ENCODE data around the gene OR4X1. TPM values are rescaled to one million over a fixed set of nuclear protein-coding genes. Genes with fewer than 3 reads are reported as not detected.
"Not testable (repeated sequence)": the region's sequence is repeated elsewhere in the genome, so short reads cannot be mapped to it uniquely, and the experiment has no call there.

Gene OR4X1
- polyA plus RNA-seq, 1 of the 3 experiments (the other 2 are of a cell fraction): not detected

DNA sequence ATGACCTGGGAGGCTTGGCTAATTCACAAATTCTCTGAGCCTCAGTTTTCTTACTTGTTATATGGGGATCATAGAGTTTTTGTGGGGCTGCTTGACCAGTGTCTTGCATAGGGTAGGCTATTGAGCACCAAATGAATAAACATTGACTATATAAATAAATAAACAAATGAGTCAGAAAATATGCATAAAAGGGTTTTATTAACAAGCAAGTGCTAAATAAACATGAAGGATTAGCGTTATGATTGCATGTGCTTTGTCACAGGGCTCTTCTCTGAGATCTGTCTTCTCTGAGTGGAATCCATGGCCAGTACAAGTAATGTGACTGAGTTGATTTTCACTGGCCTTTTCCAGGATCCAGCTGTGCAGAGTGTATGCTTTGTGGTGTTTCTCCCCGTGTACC, 47.2 kb upstream of the OR4X1 start, which contains the start of gene OR4B1 (continued):
- no peak for TF ChIP-seq GABPA (IDR thresholded peaks at IDR 0.05; ENCODE audit: low read depth)

DNA sequence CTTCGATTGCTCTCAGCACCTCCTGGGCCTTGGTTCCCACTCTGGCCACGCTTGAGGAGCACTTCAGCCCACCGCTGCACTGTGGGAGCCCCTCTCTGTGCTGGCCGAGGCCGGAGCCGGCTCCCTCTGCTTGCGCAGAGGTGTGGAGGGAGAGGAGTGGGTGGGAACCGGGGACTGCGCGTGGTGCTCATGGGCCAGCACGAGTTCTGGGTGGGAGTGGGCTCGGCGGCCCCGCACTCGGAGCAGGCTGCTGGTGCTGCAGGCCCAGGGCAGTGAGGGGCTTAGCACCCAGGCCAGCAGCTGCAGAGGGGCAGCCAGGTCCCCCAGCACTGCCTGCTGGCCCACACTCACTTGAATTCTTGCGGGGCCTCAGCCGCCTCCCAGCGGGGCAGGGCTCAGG, 34.9 kb upstream of the OR4X1 start:
- ChIA-PET CTCF (no interaction called here), POLR2A (no interaction called here)
- H3K4me2 ChIP-seq: no peak overlapping the region
- WGBS (ENCODE audit: low lambda C conversion rate): 9% methylated on average over 13 of the region's 18 CpGs
- no peak overlapping the region for H3K9ac ChIP-seq
- TF ChIP-seq CHD2 (IDR thresholded peaks at IDR 0.05; ENCODE audit: low read length, partially characterized antibody) (no peak), FOXM1 (IDR thresholded peaks at IDR 0.05; ENCODE audit: low read depth) (no peak), TAF1 (IDR thresholded peaks at IDR 0.05; ENCODE audit: borderline replicate concordance, low read depth, low read length) (no peak), NRF1 (IDR thresholded peaks at IDR 0.05; ENCODE audit: low read depth, low read length) (no peak), EP300 (IDR thresholded peaks at IDR 0.05; ENCODE audit: borderline replicate concordance in 1 of 2, low read depth in 1 of 2, low read length in 1 of 2) (no peak), FOSL2 (IDR thresholded peaks at IDR 0.05; ENCODE audit: borderline replicate concordance, low read depth) (no peak)
- TF ChIP-seq, protein P1, sequence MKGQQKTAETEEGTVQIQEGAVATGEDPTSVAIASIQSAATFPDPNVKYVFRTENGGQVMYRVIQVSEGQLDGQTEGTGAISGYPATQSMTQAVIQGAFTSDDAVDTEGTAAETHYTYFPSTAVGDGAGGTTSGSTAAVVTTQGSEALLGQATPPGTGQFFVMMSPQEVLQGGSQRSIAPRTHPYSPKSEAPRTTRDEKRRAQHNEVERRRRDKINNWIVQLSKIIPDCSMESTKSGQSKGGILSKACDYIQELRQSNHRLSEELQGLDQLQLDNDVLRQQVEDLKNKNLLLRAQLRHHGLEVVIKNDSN (IDR thresholded peaks at IDR 0.05; ENCODE audit: borderline replicate concordance, low read depth): no peak
- TF ChIP-seq, protein P2, sequence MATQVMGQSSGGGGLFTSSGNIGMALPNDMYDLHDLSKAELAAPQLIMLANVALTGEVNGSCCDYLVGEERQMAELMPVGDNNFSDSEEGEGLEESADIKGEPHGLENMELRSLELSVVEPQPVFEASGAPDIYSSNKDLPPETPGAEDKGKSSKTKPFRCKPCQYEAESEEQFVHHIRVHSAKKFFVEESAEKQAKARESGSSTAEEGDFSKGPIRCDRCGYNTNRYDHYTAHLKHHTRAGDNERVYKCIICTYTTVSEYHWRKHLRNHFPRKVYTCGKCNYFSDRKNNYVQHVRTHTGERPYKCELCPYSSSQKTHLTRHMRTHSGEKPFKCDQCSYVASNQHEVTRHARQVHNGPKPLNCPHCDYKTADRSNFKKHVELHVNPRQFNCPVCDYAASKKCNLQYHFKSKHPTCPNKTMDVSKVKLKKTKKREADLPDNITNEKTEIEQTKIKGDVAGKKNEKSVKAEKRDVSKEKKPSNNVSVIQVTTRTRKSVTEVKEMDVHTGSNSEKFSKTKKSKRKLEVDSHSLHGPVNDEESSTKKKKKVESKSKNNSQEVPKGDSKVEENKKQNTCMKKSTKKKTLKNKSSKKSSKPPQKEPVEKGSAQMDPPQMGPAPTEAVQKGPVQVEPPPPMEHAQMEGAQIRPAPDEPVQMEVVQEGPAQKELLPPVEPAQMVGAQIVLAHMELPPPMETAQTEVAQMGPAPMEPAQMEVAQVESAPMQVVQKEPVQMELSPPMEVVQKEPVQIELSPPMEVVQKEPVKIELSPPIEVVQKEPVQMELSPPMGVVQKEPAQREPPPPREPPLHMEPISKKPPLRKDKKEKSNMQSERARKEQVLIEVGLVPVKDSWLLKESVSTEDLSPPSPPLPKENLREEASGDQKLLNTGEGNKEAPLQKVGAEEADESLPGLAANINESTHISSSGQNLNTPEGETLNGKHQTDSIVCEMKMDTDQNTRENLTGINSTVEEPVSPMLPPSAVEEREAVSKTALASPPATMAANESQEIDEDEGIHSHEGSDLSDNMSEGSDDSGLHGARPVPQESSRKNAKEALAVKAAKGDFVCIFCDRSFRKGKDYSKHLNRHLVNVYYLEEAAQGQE (IDR thresholded peaks at IDR 0.05; ENCODE audit: low read depth, low read length): no peak
- TF ChIP-seq, protein P3, sequence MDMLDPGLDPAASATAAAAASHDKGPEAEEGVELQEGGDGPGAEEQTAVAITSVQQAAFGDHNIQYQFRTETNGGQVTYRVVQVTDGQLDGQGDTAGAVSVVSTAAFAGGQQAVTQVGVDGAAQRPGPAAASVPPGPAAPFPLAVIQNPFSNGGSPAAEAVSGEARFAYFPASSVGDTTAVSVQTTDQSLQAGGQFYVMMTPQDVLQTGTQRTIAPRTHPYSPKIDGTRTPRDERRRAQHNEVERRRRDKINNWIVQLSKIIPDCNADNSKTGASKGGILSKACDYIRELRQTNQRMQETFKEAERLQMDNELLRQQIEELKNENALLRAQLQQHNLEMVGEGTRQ (IDR thresholded peaks at IDR 0.05; ENCODE audit: borderline replicate concordance, low read depth, low read length): no peak
- no peaks in the 10 kb centered on the region for H3K79me2 ChIP-seq (ENCODE audit: insufficient read depth)
- no peak overlapping the region for H3K27ac ChIP-seq (ENCODE audit: low read depth in 2 of 2, low read length in 1 of 2)
- no peaks in the 10 kb centered on the region for H3K36me3 ChIP-seq (replicated peaks in 1 of 2; ENCODE audit: control insufficient read depth in 1 of 2, insufficient read depth in 2 of 2, low read length in 1 of 2)
- no peak overlapping the region for H2AFZ ChIP-seq (ENCODE audit: low read depth)
- H4K20me1 ChIP-seq (ENCODE audit: insufficient read depth): no peaks in the 10 kb centered on the region
- H3K9me3 ChIP-seq: no peaks in the 10 kb centered on the region
- H3K27me3 ChIP-seq (ENCODE audit: insufficient read depth): no peaks in the 10 kb centered on the region; the same call in 1 of the 2 replicates
- H3K4me3 ChIP-seq (ENCODE audit: low read depth in 2 of 2, low read length in 1 of 2): no peak overlapping the region
- H3K4me1 ChIP-seq (ENCODE audit: control insufficient read depth in 1 of 2, insufficient read depth in 2 of 2, low read depth in 1 of 2, low read length in 1 of 2): no peaks in the 10 kb centered on the region
- H3F3A ChIP-seq (replicated peaks; ENCODE audit: insufficient read depth): no peaks in the 10 kb centered on the region
- no peaks in the 10 kb centered on the region for H3K9me2 ChIP-seq
- no peak for DNase-seq

DNA sequence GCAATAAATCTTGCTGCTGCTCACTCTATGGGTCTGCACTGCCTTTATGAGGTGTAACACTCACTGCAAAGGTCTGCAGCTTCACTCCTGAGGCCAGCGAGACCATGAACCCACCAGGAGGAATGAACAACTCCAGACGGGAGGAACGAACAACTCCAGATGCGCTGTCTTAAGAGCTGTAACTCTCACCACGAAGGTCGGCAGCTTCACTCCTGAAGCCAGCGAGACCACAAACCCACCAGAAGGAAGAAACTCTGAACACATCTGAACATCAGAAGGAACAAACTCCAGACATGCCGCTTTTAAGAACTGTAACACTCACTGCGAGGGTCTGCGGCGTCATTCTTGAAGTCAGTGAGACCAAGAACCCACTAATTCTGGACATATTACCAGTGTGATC, 33.6 kb upstream of the OR4X1 start:
- H3K79me2 ChIP-seq (ENCODE audit: insufficient read depth); H3F3A ChIP-seq (replicated peaks; ENCODE audit: insufficient read depth); H3K27ac ChIP-seq (ENCODE audit: low read depth in 2 of 2, low read length in 1 of 2); POLR2A ChIA-PET; H3K4me1 ChIP-seq (ENCODE audit: control insufficient read depth in 1 of 2, insufficient read depth in 2 of 2, low read depth in 1 of 2, low read length in 1 of 2); H3K36me3 ChIP-seq (replicated peaks in 1 of 2; ENCODE audit: control insufficient read depth in 1 of 2, insufficient read depth in 2 of 2, low read length in 1 of 2); CTCF ChIA-PET; H4K20me1 ChIP-seq (ENCODE audit: insufficient read depth); H3K4me2 ChIP-seq; H3K9me2 ChIP-seq; H3K9me3 ChIP-seq; H3K9ac ChIP-seq; H3K27me3 ChIP-seq (ENCODE audit: insufficient read depth); DNase-seq; H2AFZ ChIP-seq (ENCODE audit: low read depth); H3K4me3 ChIP-seq (ENCODE audit: low read depth in 2 of 2, low read length in 1 of 2): not testable (repeated sequence)
- WGBS (ENCODE audit: low lambda C conversion rate): 3% methylated on average over 11 of the region's 11 CpGs
